Osteocyte (in vitro differentiated cells): ENCODE data around the gene PRKCH. TPM values are rescaled to one million over a fixed set of nuclear protein-coding genes. Genes with fewer than 3 reads are reported as not detected.
A peak's percentile ranks its signal among the peaks of the same experiment; 100 is the strongest.
"Not testable (repeated sequence)": the region's sequence is repeated elsewhere in the genome, so short reads cannot be mapped to it uniquely, and the experiment has no call there.

Experiments used
- DNase-seq: peaks from one replicate; pipeline ENCODE4 v3.0.0; 2021; ENCODE audit warnings: mixed read lengths; ENCODE audit not compliant: unreplicated experiment; ENCODE audit errors: extremely low spot score
- H3K27ac Mint-ChIP-seq: one replicate; pipeline ENCODE4 v1.8.0; 2021; ENCODE audit warnings: mild to moderate bottlenecking, mixed read lengths; ENCODE audit not compliant: unreplicated experiment
- H3K27me3 Mint-ChIP-seq: one replicate; pipeline ENCODE4 v1.8.0; 2021; ENCODE audit warnings: mixed read lengths; ENCODE audit not compliant: unreplicated experiment
- H3K36me3 Mint-ChIP-seq: one replicate; pipeline ENCODE4 v1.8.0; 2021; ENCODE audit warnings: mixed read lengths; ENCODE audit not compliant: unreplicated experiment
- H3K4me1 Mint-ChIP-seq: one replicate; pipeline ENCODE4 v1.8.0; 2021; ENCODE audit warnings: mixed read lengths; ENCODE audit not compliant: unreplicated experiment
- H3K4me3 Mint-ChIP-seq: one replicate; pipeline ENCODE4 v1.8.0; 2021; ENCODE audit warnings: mild to moderate bottlenecking, moderate library complexity, mixed read lengths; ENCODE audit not compliant: unreplicated experiment
- H3K9me3 Mint-ChIP-seq: one replicate; pipeline ENCODE4 v1.8.0; 2021; ENCODE audit warnings: mixed read lengths; ENCODE audit not compliant: unreplicated experiment
- total RNA-seq: library from RNA; stranded (reverse); gene quantifications from 2 replicates; pipeline ENCODE4 v1.2.1, GENCODE V29; 2021
- TF ChIP-seq, protein P1 (sequence below): fragments of 200-600 bp; sonication (generic); IDR thresholded peaks from 2 replicates; pipeline ENCODE4 v1.5.0; 2021; ENCODE audit warnings: antibody characterized with exemption, mild to moderate bottlenecking, moderate library complexity

PRKCH gene
- total RNA-seq, 1 donor from 2014 or later, result 10.6 TPM

DNA sequence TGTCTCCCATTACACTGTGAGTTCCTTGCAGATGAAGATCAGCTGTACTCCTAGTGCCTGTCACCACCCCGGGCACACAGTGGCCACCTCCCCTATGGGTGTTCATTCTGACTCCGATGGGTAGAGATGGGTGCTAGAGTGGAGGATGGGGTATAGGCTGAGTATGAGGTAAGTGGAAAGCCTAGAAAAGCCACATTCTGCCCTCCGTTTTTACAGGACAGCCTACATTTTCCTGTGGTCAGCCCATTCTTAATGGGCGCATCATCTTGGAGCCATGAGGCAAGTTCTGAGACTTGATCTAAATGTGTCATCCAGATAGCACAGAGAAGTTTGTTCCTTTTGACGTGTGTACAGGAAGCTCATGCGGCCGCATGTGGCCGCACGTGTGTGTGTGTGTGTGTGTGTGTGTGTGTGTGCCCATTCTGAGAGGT lies 207.2 kb downstream of the PRKCH start:
- TF ChIP-seq, protein P1, sequence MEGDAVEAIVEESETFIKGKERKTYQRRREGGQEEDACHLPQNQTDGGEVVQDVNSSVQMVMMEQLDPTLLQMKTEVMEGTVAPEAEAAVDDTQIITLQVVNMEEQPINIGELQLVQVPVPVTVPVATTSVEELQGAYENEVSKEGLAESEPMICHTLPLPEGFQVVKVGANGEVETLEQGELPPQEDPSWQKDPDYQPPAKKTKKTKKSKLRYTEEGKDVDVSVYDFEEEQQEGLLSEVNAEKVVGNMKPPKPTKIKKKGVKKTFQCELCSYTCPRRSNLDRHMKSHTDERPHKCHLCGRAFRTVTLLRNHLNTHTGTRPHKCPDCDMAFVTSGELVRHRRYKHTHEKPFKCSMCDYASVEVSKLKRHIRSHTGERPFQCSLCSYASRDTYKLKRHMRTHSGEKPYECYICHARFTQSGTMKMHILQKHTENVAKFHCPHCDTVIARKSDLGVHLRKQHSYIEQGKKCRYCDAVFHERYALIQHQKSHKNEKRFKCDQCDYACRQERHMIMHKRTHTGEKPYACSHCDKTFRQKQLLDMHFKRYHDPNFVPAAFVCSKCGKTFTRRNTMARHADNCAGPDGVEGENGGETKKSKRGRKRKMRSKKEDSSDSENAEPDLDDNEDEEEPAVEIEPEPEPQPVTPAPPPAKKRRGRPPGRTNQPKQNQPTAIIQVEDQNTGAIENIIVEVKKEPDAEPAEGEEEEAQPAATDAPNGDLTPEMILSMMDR, result no peak
- Mint-ChIP-seq H3K27ac (peak overlapping the region; percentile 31), H3K27me3 (no peaks in the 10 kb centered on the region), H3K36me3 (no peaks in the 10 kb centered on the region), H3K9me3 (no peaks in the 10 kb centered on the region), H3K4me1 (peaks cover 56% of the 10 kb centered on the region), H3K4me3 (no peak overlapping the region)
- no peak for DNase-seq

DNA sequence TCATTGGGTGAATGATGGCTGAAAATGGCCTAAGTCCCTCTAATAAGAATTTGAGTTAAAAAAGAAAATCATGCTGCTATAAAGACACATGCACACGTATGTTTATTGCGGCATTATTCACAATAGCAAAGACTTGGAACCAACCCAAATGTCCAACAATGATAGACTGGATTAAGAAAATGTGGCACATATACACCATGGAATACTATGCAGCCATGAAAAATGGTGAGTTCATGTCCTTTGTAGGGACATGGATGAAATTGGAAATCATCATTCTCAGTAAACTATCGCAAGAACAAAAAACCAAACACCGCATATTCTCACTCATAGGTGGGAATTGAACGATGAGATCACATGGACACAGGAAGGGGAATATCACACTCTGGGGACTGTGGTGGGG lies 208.0 kb downstream of the PRKCH start:
- not testable (repeated sequence) for DNase-seq, H3K27me3 Mint-ChIP-seq, H3K4me3 Mint-ChIP-seq, H3K27ac Mint-ChIP-seq, H3K9me3 Mint-ChIP-seq, H3K36me3 Mint-ChIP-seq
- H3K4me1 Mint-ChIP-seq, result peaks cover 51% of the 10 kb centered on the region

DNA sequence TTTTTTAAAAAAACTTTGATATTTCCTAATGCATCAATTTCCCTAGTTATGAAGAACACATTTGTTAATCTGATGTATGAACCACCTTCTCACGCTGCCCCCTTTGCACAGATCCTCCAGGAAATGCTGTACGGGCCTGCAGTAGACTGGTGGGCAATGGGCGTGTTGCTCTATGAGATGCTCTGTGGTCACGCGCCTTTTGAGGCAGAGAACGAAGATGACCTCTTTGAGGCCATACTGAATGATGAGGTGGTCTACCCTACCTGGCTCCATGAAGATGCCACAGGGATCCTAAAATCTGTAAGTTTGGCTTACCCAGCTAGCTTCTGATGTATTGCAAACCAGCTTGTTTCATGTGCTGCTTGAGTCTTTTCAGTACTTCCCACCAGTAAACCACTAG lies 208.9 kb downstream of the PRKCH start:
- Mint-ChIP-seq H3K27me3 (no peaks in the 10 kb centered on the region), H3K9me3 (no peaks in the 10 kb centered on the region), H3K36me3 (no peaks in the 10 kb centered on the region), H3K4me1 (peaks cover 41% of the 10 kb centered on the region), H3K27ac (no peak overlapping the region), H3K4me3 (no peak overlapping the region)
- DNase-seq, result no peak
- TF ChIP-seq, protein P1, result no peak

DNA sequence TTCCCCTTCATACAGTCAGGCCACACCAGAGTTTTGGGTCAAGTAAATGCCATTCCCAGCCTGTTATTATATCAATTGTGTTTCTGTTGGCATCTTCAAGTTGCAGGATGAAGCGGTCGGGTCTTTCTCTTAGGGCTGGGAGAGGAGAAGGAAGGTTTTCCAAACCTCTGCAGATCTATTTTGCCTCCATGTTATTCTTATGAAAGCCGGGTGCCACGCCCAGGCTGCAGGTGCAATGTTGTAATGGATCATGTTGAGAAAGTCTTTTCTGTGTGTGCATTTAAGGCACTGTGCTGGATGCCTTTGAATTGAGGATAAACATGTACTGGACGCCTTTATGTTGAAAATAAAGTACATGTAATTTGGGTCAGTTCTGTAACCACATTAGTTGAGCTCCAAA lies 209.5 kb downstream of the PRKCH start:
- H3K4me1 Mint-ChIP-seq, result peaks cover 35% of the 10 kb centered on the region
- TF ChIP-seq, protein P1, result no peak
- H3K4me3 Mint-ChIP-seq, result no peak overlapping the region
- no peaks in the 10 kb centered on the region for H3K9me3 Mint-ChIP-seq
- H3K27ac Mint-ChIP-seq, result no peak overlapping the region
- DNase-seq, result no peak
- H3K27me3 Mint-ChIP-seq, result no peaks in the 10 kb centered on the region
- no peaks in the 10 kb centered on the region for H3K36me3 Mint-ChIP-seq

DNA sequence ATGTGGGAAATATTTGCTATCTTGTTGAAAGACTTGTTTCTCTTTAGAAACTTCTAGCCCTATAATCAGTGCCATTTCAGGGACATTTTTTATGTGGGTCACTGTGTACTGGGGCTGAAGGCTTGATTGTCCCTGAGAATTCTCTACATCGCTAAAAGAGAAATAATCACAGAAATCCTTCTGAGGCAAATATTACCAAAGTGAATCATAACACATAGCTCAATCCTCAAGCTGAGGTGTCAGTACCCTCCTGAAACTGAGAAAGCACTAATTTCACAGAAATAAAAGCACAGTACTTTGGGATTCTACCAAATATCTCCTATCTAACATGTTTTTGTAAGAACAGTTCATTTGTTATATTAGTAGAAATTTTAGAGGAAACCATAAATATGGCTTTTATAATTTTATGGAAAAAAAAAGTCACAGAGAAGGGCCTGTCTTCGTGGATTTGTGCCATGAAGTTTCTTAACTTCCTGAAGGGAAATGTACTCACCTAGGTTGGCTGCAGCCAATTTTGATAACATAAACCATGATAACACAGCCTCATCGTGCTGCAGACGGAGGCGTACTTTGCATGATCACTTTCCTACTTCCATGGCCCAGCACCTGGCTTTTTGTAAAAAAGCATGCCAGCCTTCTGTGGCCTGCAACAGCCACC lies 210.2 kb downstream of the PRKCH start:
- Mint-ChIP-seq H3K27me3 (no peaks in the 10 kb centered on the region), H3K9me3 (no peaks in the 10 kb centered on the region), H3K36me3 (no peaks in the 10 kb centered on the region), H3K4me1 (peaks cover 35% of the 10 kb centered on the region), H3K27ac (no peak overlapping the region), H3K4me3 (no peak overlapping the region)
- no peak for DNase-seq
- TF ChIP-seq, protein P1, result no peak
